HG03045 (cell line): ENCODE results near the gene GPC5.
"Not testable (repeated sequence)": the region's sequence is repeated elsewhere in the genome, so short reads cannot be mapped to it uniquely, and the experiment has no call there.

Experiments used
- ATAC-seq: cut with Tn5 transposase; IDR thresholded peaks from one replicate; pipeline ENCODE4 v1.9.1; 2021; ENCODE audit warnings: mild to moderate bottlenecking, moderate library complexity; ENCODE audit not compliant: unreplicated experiment

GPC5 gene

DNA sequence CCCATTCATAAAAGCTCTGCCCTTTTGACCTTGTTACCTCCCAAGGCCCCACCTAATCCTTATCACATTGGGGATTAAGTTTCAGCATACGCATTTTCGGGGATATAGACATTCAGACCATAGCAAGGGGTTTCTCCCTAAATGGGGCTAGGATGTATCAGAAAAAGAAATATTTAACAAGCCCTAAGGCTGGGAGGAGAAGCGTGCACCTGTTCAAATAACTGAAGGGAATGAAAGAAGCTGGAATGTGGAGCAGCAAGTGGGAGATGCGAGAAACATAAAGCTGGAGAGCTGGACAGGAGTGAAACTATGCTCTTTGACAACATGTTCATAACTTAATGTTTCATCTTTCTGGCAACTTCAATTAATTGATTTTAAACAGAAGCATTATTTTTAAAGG, 1016.4 kb downstream of the GPC5 start:
- ATAC-seq, result no peak

DNA sequence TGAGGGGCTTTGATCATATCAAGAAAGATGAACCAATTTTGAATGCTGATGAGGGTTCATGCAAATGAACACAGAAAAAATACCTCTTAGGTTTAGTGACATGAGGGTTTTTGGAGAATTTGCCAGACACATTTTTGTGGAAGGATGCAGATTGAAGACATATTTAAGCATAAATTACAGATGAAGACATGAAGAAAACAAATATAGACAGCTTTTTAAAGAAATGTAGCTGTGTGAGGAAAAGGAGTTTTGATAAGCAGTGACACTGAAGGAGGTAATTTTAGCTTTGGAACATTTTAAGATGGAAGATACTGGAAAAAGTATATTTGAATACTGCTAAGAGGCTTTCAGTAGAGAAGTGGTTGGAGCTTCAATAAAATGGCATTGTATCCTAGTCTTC, 1017.4 kb downstream of the GPC5 start:
- no peak for ATAC-seq

DNA sequence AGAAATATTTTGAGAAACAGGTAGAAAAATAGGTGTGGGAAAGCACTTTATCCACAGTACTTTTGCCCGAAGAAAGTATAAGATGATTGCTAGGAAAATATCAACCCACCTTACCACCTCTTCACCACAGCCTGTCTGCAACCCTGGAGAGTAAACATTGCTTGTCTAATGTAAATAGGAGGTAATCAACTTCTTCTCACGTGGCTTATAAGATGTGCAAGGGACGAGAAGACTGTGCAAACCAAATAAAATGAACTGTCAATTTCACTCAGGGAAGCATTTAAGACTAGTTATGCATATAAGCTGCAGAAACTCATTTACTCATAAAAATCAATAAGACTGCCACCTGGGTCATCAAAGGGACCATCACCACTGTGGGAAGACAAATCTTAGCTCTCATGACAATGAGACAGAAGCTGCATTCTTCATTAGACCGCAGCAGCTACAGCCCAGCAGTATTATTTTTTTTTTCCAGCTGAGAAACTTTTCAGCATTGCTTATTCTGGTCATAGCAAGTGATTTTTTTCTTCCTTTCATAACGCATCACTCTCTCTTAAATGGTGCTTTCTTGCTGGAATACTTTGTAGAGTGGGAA, 1020.5 kb downstream of the GPC5 start:
- no peak for ATAC-seq

DNA sequence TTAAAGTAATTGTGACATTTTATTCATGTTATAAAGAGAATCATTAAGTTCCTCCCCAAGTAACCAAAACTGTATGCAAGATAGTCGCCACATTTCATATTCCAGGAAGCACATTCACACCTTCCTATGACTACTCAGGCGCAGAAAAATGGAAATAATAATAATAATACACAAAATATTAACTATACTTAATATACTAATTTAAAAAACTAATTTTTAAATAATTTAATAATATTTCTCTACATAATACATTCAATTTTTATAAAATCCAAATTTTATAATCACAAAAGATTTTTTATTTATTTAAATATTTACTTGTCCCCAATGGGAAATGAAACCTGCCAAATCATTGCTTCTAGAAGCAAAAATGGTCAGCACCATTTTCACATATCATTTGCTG, 1030.8 kb downstream of the GPC5 start:
- ATAC-seq, result no peak

DNA sequence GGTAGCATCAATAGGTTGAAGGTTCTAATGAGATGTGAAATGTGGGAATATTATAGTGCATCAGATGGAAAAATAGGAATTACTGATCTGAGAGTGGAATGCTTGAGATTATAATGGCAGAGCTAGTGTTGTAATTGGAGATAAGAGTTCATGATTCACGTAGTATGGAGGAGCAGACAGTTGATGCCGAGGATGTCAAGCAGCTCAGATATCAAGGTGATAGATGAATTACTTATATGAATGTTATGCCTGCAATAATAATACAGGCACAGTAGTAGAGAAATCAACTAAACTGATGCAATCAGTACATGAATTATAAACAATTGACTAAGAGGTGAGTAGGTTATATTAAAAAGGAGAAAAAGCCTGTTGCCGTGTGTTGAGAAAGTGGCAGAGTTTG, 1035.0 kb downstream of the GPC5 start:
- no peak for ATAC-seq

DNA sequence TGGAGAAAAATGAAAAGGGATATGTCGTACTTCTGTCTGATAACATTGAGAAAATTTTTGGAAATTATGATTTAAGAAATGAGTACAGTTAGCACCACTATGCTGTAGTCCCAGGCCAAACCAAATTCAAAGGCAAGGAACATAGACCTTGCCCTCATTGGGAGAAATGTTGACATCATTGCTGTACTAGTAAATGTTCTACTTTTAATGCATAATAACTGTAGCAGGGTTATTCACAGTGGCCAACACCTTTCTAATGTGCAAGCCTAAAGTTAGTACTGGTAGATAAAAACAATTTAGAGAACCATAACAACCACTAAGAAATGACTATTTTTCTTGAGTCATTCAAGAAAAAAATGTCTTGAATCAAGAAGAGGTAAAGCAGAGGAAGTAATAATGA, 1035.5 kb downstream of the GPC5 start:
- ATAC-seq, result no peak

DNA sequence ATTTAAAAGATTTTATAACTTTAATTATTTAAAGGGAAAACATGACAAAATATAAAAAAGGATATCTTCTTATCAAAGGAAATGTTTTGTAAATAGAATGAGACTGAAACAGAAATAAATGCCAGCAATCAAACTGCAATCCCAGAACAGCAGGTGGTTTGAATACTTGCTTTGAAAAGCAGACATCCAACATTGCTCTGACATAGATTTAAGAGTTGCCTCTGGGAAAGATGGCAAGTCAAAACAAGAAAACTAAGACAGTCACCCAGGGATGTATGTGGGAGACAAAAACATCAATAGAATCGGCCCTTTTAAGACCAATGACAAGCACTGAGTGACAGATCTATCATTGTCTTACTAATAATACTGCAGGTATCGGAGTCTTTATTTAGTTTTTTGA, 1038.5 kb downstream of the GPC5 start:
- ATAC-seq, result no peak

DNA sequence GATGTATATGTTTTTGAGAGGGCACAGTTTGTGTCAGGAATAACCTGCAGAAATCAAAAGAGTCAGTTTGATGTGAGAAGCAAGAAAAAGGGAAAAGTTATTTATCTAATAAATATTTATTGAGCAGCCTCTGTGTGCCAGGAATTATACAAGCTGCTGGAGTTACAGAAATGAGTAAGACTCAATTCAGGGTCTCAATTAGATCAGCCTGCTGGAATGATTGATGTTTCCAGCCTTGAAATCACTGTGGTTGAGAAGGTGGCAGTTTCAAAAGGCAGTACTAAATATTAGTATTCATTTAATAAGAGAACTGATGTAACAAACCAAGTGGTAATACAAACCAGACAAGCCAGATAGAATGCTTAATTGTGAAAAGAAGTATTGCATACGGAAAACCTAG, 1045.8 kb downstream of the GPC5 start:
- ATAC-seq, result no peak

DNA sequence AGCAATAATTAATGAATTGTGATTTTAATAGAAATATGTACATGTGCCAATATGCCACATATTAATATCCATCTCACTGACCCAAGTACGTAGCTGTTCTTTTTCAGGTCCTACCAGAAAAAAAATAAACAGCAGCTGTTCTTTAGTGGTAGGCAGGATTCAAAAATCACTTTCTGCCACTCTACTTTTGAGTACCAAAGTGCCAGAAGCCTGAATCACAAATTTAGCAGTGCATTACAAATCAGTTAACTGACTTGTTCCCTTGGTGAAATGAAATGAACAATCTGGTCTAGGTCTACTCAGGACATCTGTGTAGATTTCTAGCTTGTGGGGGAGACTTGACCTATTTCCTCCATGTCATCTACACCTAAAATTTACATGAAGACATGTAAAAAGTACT, 1052.6 kb downstream of the GPC5 start:
- no peak for ATAC-seq

DNA sequence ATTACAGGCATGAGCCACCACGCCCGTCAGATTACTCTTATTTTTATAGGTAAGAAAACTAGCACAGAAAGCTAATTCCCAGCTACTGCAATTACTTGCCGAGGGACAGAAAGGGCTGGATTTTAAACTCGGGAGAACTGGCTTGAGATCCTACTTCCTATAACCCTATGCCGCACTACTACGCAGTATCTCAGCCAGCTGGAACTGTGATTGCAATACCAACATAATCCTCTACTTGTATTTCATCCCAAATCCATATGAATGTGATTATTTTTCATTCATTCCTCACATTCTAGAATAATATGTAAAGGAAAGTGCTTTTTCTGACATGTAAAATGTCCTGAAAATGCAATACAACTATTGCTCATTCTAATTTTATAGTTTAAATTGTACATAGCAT, 1054.4 kb downstream of the GPC5 start:
- no peak for ATAC-seq

DNA sequence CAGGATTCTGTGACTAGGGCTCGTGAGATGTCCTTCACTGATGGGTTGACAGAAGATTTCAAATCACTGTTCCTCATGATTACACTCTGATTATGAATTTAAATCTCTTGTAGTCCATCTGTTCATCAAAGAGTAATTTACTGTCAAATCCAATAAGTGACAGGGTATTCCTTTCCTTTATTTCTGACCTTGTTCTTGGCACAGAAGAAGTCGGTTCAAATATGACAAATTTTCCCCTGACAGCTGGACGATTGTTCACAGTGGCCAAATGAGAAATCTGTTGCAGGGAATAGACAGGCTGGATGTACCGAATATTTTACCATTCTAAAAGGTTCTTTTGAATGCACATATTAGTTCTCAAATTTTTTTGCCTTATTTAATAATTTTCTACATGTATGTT, 1060.9 kb downstream of the GPC5 start:
- ATAC-seq, result no peak

DNA sequence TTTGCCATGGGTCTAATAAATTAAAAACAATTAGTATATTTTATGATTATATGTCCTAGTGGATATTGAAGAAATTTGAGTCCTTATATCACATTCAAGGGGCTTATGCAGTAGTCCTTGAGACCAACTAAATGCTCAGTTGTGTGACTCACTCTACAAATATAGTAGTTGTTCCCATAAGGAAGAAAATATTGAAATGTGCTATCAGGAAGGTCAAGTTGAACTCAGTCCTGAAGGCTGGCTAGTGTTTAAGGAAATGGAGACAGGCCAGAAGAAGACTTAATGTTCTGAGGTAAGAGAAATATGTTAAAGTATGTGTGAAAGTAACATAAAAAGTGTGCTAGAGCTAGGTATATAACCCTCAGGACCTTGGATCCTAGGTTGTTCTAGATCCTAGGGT, 1062.1 kb downstream of the GPC5 start:
- ATAC-seq, result no peak

DNA sequence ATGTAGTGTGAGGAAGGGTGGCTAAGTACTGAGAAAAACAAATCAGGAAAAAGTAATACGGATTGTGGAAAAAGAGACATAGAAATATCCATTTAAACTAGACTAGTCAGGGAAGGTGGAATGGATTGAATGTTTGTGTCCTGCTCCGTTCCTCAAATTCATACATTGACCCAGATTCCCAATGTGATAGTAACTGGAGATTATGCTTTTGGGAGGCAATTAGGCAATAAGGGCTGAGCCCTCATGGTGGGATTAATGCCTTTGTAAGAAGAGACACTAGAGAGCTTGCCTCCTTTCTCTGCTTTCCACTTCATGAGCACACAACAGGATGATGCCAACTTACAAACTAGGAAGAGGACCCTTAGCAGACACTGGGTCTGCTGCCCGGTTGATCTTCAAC, 1063.0 kb downstream of the GPC5 start:
- ATAC-seq, result no peak

DNA sequence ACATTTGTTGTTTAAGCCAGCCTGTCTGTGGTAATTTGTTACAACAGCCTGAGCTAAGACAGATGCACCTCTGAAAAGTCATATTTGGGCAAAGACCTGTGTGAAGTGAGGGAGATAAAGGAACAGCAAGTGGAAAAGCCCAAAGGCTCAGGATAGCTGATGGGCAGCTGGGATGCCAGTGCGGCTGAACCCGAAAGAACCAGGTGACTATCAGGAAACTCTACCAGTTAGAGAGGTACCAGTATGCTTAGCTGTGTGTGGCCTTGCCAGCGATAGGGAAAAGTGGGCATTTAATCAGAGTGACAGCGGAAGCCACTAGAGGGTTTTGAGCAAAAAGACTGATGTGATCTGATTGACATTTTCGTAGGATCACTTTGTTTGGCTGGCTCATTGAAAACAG, 1063.4 kb downstream of the GPC5 start:
- no peak for ATAC-seq

DNA sequence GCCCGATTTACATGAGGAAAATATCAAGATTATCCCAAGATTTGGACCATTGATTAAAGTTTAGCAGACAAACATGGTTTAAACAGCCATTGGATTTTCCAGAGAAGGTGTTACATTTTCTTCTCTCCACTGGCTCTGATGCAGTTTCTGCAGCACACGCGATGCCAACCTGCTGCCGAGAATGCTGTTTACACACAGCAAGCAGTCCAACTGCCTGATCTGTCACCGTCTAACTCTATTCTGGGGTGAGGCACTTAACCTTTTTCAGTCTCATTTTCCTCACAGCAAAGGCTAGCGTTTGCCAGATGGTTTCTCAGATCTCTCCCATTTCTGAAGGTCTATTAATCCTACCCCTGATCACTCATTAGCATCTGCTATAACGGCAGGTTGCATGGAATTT, 1064.7 kb downstream of the GPC5 start:
- no peak for ATAC-seq

DNA sequence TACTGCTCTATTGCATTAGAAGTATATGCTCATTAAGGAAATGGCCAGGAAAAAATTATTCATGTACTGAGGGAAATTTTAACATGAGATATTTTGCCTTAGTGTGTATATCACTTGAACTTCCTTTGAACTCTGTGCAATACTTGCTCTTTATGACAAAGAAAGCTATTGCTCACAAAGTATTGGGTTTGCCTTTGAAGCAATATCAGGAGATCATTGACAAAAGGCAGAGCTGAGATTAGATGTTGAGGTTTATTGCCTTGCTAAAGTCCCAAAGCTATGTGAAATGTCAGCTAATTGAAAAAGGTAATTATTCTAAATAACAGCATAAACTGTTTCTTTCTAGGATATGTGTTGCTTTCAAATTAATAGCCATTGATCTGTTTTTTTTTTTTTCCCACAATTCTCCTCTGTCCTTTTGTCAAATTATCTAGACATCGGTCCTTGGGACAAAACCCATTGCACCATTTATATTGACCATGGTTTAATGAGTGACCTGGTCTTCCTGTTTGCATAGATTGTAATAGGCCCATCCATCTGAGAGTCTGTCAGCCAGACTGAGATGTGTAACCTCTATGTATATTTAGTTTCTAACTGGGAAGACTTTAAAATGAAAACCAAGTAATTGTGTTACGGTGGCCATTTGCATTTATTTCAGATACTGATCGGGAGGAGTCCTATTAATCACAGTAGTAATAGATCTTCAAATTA, 1075.5 kb downstream of the GPC5 start:
- no peak for ATAC-seq

DNA sequence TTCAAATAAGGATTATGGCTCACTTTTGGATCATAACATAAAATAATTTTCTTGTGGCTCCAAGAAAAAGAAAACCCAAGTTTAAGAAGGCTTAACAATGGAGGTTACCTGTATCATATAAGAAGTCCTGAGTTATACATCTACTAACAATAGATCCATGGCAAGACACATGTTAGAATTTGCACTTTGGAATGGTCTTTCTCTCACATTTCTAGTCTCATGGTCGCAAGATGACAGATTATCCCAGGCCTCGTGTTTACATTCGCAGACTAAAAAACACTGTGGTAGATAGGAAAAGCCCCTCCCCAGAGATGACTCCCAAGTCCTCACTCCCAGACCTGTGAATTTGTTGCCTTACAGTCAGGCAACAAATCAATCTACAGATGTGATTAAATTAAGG, 1082.0 kb downstream of the GPC5 start:
- no peak for ATAC-seq

DNA sequence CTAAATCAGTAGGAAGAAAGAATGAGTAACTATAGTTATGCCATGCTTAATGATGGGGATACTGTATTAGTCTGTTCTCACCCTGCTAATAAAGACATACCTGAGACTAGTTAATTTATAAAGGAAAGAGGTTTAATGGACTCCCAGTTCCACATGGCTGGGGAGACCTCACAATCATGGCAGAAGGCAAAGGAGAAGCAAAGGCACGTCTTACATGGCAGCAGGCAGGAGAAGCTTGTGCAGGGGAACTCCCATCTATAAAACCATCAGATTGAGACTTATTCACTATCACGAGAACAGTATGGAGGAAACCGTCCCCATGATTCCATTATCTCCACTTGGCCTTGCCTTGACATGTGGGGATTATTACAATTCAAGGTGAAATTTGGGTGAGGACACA, 1084.4 kb downstream of the GPC5 start:
- ATAC-seq, result not testable (repeated sequence)

DNA sequence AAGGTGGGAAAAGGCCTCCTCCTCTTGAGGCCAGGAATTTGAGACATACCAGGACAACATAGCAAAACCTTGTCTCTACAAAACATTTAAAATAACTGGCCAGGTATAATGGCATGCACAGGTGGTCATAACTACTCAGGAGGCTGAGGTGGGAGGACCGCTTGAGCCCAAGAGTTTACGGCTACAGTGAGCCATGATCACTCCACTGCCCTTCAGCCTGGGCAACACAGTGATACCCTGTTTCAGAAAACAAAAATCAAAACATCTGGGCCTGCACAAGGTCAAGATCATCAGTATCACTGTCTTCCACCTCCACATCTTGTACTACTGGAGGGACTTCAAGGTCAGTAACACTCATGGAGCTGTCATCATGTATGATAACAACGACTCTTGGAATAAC, 1085.5 kb downstream of the GPC5 start:
- no peak for ATAC-seq

DNA sequence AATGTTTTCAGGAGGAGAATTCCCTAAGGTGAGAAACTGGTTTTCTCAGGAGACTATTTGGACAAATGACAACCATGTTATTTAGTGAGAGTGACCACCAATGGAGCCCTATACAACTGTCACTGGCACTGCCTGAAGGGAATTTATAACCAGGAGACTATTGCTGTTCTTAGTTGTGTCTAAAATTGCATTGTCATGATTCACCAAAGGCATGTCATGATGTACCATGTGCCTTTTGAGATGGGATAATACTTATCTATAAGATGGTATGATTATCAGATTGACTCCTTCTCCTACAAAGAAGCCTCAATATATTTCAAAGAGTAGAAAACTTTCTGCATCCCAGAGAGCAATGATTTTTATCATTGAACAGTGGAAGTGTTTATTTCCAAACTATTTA, 1088.8 kb downstream of the GPC5 start:
- no peak for ATAC-seq

DNA sequence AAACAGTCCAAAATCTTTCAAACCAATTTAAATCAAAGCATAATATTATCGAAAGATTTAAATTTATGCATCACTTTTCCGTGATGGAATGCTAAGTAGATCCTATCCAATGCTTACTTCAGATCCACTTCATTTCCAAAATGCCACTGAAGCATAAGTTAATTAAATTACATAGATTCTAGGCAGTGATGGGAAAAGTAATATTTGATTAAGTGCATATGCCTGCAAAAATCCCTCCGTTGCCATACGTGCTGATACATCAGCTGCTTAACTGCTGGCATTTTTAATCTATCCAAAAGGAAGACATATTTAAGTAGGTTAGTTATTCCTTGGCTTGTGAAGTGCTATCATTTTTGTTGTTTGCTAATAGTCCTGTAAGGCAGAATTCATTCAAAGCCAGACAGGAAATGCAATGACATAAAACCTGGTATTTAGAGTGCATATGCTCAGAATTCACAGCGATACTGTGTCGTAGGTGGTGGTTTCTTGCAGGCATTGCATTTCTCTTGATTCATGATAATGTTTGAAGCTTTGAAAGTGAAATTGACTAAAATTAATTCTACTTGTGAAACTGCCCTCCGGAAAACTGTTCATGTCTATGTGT, 1089.9 kb downstream of the GPC5 start:
- ATAC-seq, result no peak

DNA sequence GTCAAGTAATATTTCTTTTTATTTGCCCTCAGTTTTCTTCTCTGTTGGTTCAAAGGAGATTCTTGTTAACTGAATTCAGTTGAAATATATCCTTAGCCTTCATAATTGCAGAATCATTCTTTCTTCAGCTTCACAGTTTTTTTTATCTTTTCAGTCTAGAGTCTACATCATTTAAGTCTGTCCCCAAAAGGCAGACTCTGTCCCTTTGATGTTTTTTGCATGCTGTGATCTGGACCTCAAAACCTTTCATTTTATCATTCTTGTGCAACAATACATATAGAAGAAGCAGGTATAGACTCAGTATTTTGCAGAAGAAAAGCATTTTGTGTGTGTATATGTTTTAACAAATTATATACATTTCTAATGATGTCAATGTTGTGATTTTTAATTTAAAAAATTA, 1093.4 kb downstream of the GPC5 start:
- ATAC-seq, result no peak

DNA sequence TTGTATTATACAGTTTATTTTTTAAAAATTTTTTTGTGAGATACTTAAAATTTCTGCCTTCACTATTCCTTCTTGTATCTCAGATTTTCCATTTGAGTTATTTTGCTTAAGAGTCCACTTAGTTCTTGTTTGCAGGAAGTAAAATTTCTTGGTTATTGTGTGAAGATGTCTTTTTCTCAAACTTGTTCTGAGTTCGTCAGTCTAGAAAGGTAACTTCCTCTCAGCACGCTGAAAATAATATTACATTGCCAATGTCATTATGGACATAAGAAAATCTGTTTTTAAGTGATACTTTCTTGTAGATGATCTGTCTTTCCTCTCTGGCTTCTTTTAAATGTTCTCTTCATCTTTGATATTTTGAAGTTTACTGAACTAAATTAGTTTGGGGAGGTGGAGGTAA, 1096.5 kb downstream of the GPC5 start:
- ATAC-seq, result no peak
